Thoracic aorta (tissue), 2 donors: ENCODE results near the gene HEATR1. TPM values are rescaled to one million over a fixed set of nuclear protein-coding genes. Genes with fewer than 3 reads are reported as not detected.

Experiments used
- ATAC-seq: fragments of 150-250 bp; one replicate; pipeline ENCODE4 v1.8.0; 2017; ENCODE audit warnings: low read depth; ENCODE audit not compliant: insufficient number of reproducible peaks, low FRiP score
- DNase-seq: peaks from one replicate; pipeline ENCODE4 v3.0.0-alpha.2; 2020; ENCODE audit warnings: low spot score
- H3K27ac ChIP-seq, 2 donors: fragments of 200-600 bp; sonication (generic); 1 replicate in 1 of 2; 2 replicates in 1 of 2; pipeline ENCODE4 v1.5.1; 2016; ENCODE audit warnings: mild to moderate bottlenecking in 2 of 2, moderate library complexity in 2 of 2
- H3K27me3 ChIP-seq: fragments of 200-600 bp; sonication (generic); replicated peaks from 2 replicates; pipeline ENCODE4 v1.6.0; 2016; ENCODE audit warnings: mild to moderate bottlenecking; ENCODE audit not compliant: insufficient read depth
- H3K36me3 ChIP-seq: fragments of 200-600 bp; sonication (generic); one replicate; pipeline ENCODE4 v1.5.1; 2016
- H3K4me1 ChIP-seq, 2 donors: fragments of 200-600 bp; sonication (generic); 1 replicate in 1 of 2; 2 replicates in 1 of 2; pipeline versions ENCODE4 v1.5.1 to v1.6.0; 2016; ENCODE audit warnings: low read depth in 2 of 2, mild to moderate bottlenecking in 1 of 2; ENCODE audit not compliant: control insufficient read depth in 1 of 2
- H3K4me3 ChIP-seq: fragments of 200-600 bp; sonication (generic); 2 replicates; pipeline ENCODE4 v1.5.1; 2016; ENCODE audit warnings: mild to moderate bottlenecking
- H3K9me3 ChIP-seq: fragments of 200-600 bp; sonication (generic); 2 replicates; pipeline ENCODE4 v1.5.1; 2016
- CTCF ChIP-seq: fragments of 200-600 bp; sonication (generic); IDR thresholded peaks from one replicate; pipeline ENCODE4 v1.5.1; 2019; ENCODE audit warnings: antibody characterized with exemption
- total RNA-seq, 2 donors: library from RNA; depleted of rRNA; stranded (reverse); fragments of >200 nt; gene quantifications; one replicate each; pipeline versions ENCODE4 v1.1.0 to v1.2.3, GENCODE V29; 2016

Gene HEATR1
- total RNA-seq, 2 donors from 2014 or later: 15.6 to 43.5 TPM

GRCh38 chr1:236545621-236546169, 58.6 kb downstream of the HEATR1 start:
- no peaks in the 10 kb centered on the region for H3K4me1 ChIP-seq
- H3K27me3 ChIP-seq: no peaks in the 10 kb centered on the region
- ATAC-seq (no peak), DNase-seq (no peak)
- no peak overlapping the region for H3K4me3 ChIP-seq
- TF ChIP-seq CTCF: no peak
- H3K27ac ChIP-seq: no peak overlapping the region
- H3K36me3 ChIP-seq: peaks cover 64% of the 10 kb centered on the region
- no peaks in the 10 kb centered on the region for H3K9me3 ChIP-seq

DNA sequence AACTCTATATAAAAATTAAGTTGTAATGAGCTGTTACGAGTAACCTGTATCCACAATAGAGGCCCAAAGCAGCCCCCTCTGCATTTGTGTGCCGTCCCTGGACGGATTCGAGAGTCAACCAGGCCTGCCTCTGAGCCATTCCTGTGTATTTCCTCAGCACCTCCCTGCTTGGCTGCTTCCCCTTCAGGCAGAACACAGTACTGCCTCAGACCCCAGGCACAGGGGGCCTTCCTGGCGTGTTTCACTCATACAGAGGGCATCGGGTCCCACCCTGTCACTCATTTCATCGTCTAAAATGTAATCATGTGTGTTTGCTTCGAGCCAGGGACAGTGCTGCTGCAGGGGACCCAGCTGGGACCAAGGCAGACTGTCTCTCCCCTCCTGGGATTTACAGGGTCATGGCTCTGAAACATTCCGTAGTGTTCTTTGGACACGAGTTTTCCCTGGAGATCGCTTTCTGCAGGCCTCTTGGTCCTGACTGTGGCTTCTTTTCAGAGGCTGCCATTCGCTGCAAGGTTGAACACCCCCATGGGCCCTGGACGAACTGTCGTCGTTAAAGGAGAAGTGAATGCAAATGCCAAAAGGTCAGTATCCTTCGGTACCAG, 61.1 kb downstream of the HEATR1 start:
- no peak for DNase-seq
- peaks cover 77% of the 10 kb centered on the region for H3K36me3 ChIP-seq
- ATAC-seq: no peak

GRCh38 chr1:236541710-236542109, 62.6 kb downstream of the HEATR1 start:
- Histone ChIP-seq H3K36me3 (peaks cover 71% of the 10 kb centered on the region), H3K4me1 (no peaks in the 10 kb centered on the region), H3K9me3 (no peaks in the 10 kb centered on the region), H3K27ac (no peak overlapping the region), H3K4me3 (no peak overlapping the region), H3K27me3 (no peaks in the 10 kb centered on the region)
- DNase-seq (no peak), ATAC-seq (no peak)
- TF ChIP-seq CTCF: no peak

More for the DNA sequence above, 61.1 kb downstream of the HEATR1 start:
- H3K9me3 ChIP-seq: no peaks in the 10 kb centered on the region
- no peaks in the 10 kb centered on the region for H3K4me1 ChIP-seq
- no peak for TF ChIP-seq CTCF
- H3K27ac ChIP-seq: no peak overlapping the region
- H3K4me3 ChIP-seq: no peak overlapping the region
- H3K27me3 ChIP-seq: no peaks in the 10 kb centered on the region

DNA sequence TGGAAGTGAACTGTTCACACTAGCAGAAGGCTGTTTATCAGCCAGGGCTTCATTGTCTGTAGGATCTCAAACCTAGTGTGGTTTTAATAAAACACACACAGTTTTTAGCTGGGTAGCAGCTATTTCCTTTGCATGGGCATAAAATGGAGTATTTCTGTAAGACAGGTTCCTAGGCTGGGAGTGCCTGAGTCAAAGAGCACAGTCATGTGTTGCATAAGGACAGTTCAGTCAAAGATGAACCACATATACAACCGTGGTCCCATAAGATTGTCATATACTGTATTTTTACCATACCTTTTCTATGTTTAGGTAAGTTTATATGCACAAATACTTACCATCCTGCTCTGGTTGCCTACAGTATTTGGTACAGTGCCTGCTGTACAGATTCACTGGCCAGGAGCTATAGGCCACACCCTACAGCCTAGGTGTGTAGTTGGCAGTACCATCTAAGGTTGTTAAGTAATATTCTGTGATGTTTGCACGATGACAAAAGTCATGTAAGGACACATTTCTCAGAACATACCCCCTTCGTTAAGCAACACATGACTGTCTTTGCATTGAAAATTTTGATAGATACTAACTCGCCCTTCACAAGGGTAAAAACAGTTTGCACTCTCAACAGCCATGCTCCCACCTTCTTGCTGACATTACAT, 63.4 kb downstream of the HEATR1 start:
- no peaks in the 10 kb centered on the region for H3K27me3 ChIP-seq
- no peak overlapping the region for H3K4me3 ChIP-seq
- peaks cover 67% of the 10 kb centered on the region for H3K36me3 ChIP-seq
- H3K4me1 ChIP-seq: no peaks in the 10 kb centered on the region
- ATAC-seq: no peak
- DNase-seq: no peak
- no peaks in the 10 kb centered on the region for H3K9me3 ChIP-seq
- H3K27ac ChIP-seq: no peak overlapping the region
- no peak for TF ChIP-seq CTCF

DNA sequence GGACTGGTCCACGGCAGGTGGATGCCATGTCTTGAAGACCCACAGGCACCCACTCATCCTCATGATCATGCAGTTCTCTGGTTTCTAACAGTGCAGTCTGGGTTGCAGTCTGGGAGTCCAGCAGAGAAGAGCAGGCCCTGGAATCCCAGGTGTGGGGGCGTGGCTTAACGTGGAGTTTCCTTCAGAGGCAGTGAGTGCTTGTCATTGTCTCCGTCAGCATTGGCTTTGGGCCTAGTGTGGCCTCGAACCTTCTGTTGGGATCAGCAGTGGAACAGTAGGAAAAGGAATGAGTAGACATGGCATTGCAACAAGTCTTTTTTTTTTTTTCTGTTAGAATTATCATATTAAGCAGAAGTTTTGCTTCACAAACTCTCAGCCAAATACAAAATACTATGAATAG, 67.8 kb downstream of the HEATR1 start:
- ATAC-seq: no peak

More for the DNA sequence above, 67.8 kb downstream of the HEATR1 start:
- Histone ChIP-seq H3K4me1 (peaks cover 0 to 6% of the 10 kb centered on the region in 2 donors), H3K36me3 (peaks cover 28% of the 10 kb centered on the region), H3K9me3 (no peaks in the 10 kb centered on the region), H3K4me3 (no peak overlapping the region), H3K27me3 (no peaks in the 10 kb centered on the region), H3K27ac (no peak overlapping the region)
- DNase-seq: no peak
- TF ChIP-seq CTCF: no peak
